ENCODE results near the gene ARPIN. TPM values are rescaled to one million over a fixed set of nuclear protein-coding genes. Genes with fewer than 3 reads are reported as not detected.
A peak's percentile ranks its signal among the peaks of the same experiment; 100 is the strongest.

The ARPIN gene
- total and polyA plus RNA-seq, 9 of the 15 experiments (the other 6 are each of a cell fraction or from before 2014, with no cell fraction given), result not detected

GRCh38 chr15:89899951-89900567 is 12.7 kb downstream of the ARPIN start:
- Histone ChIP-seq H3K4me1 (replicated peaks in 1 of 2; ENCODE audit: control insufficient read depth in 2 of 2, insufficient read depth in 2 of 2, low read length in 2 of 2) (peaks cover 2 to 8% of the 10 kb centered on the region in 2 experiments; a peak in 2 of 5 replicates), H3K9ac (ENCODE audit: insufficient read depth in 1 of 2, low read depth in 2 of 2, low read length in 2 of 2) (peak overlapping the region in 1 of 2 experiments; percentile 22; a peak in 1 of 4 replicates), H4K20me1 (replicated peaks; ENCODE audit: control insufficient read depth, insufficient read depth, low read length) (no peaks in the 10 kb centered on the region), H3K27me3 (ENCODE audit: control insufficient read depth in 2 of 2, insufficient read depth in 2 of 2, low read length in 2 of 2) (peaks cover 0 to under 1% of the 10 kb centered on the region in 2 experiments; a peak in 2 of 5 replicates), H3K9me3 (replicated peaks; ENCODE audit: control insufficient read depth, insufficient read depth, low read depth, low read length) (no peaks in the 10 kb centered on the region), H3K9me1 (ENCODE audit: control insufficient read depth, insufficient read depth, low read length) (no peaks in the 10 kb centered on the region), H3K4me3 (no peak overlapping the region), H2AFZ (ENCODE audit: low read depth, low read length) (no peak overlapping the region), H3K4me2 (ENCODE audit: insufficient read depth, low read length) (no peak overlapping the region), H3K36me3 (ENCODE audit: control insufficient read depth, insufficient read depth, low read length) (no peaks in the 10 kb centered on the region), H3K79me2 (ENCODE audit: control insufficient read depth, insufficient read depth, low read length) (no peaks in the 10 kb centered on the region), H3K27ac (ENCODE audit: extremely low read depth, low read depth, low read length) (no peak overlapping the region)
- BruUV-seq (replicated peaks), result no TSS peak
- WGBS (ENCODE audit: insufficient coverage, low coverage, missing lambda C conversion rate), result 33% methylated on average over 3 of the region's 3 CpGs
- peak; percentile 48; the same call in 1 of the 2 replicates for TF ChIP-seq BCOR (IDR thresholded peaks at IDR 0.05)
- no peak for TF ChIP-seq ZNF584 (CRISPR knock-in tag; IDR thresholded peaks at IDR 0.05; ENCODE audit: low read depth)
- TF ChIP-seq ZFP36 (IDR thresholded peaks at IDR 0.05; ENCODE audit: low read depth, low read length, partially characterized antibody), result peak; percentile 54
- peak; percentile 77 for TF ChIP-seq RBM25 (IDR thresholded peaks at IDR 0.05; ENCODE audit: low read depth, low read length, severe bottlenecking)
- POLR2A ChIA-PET, result interaction anchor here (0.6 to 0.9 kb wide), 3 partner anchors 167 to 251 kb away, joined by 3 read pairs; no protein-coding TSS in a partner anchor
- in situ Hi-C loops (cut with MboI), result loop anchor here (5.0 kb wide), 2 partner anchors 72 to 187 kb away; no protein-coding TSS in a partner anchor
- no peak for FAIRE-seq
- no peak for DNase-seq (ENCODE audit: extremely low read depth in 1 of 4, low spot score in 3 of 4)
- no peak for ATAC-seq
- intact Hi-C loops (cut with micrococcal nuclease), result no loop called here
- CTCF ChIA-PET (ENCODE audit: low intra/inter-chr PET ratio), result interaction anchor here (0.7 to 3.9 kb wide), 3 partner anchors 170 to 387 kb away, joined by 3 to 31 read pairs (median 19); no protein-coding TSS in a partner anchor
